Left forelimb (tissue), 1 donor: ENCODE measurements around the gene MFAP2.
A peak's percentile ranks its signal among the peaks of the same experiment; 100 is the strongest.
"Not testable (repeated sequence)": the region's sequence is repeated elsewhere in the genome, so short reads cannot be mapped to it uniquely, and the experiment has no call there.

Experiments used
- DNase-seq: peaks from one replicate; pipeline ENCODE4 v3.0.0-alpha.2; 2018; ENCODE audit warnings: low spot score

MFAP2 gene

GRCh38 chr1:16979475-16980327 is 719 bp downstream of the MFAP2 start:
- peak; percentile 80 for DNase-seq

- no peak for DNase-seq
Measured at GRCh38 chr1:16978567-16979474, 1.6 kb downstream of the MFAP2 start.

GRCh38 chr1:16978139-16978538 is 2.3 kb downstream of the MFAP2 start:
- no peak for DNase-seq

GRCh38 chr1:16977377-16977776 is 3.0 kb downstream of the MFAP2 start:
- no peak for DNase-seq

- DNase-seq = no peak
Measured at GRCh38 chr1:16976966-16977365, 3.5 kb downstream of the MFAP2 start.

GRCh38 chr1:16975838-16976237 is 4.6 kb downstream of the MFAP2 start:
- DNase-seq = no peak

- no peak for DNase-seq
Measured at GRCh38 chr1:16975211-16975610, 5.2 kb downstream of the MFAP2 start.

- DNase-seq = no peak
Measured at GRCh38 chr1:16973215-16973614, 7.2 kb downstream of the MFAP2 start.

GRCh38 chr1:16972189-16972895 is 8.1 kb downstream of the MFAP2 start:
- no peak for DNase-seq

GRCh38 chr1:16971341-16972188 is 8.9 kb downstream of the MFAP2 start:
- no peak for DNase-seq

- DNase-seq = no peak
Measured at GRCh38 chr1:16970132-16970910, 10.1 kb downstream of the MFAP2 start.

GRCh38 chr1:16969651-16970050 is 10.8 kb downstream of the MFAP2 start:
- DNase-seq = no peak

GRCh38 chr1:16969057-16969611 is 11.3 kb downstream of the MFAP2 start:
- DNase-seq = no peak

- DNase-seq = no peak
Measured at GRCh38 chr1:16968372-16968771, 12.0 kb downstream of the MFAP2 start.

- no peak for DNase-seq
Measured at GRCh38 chr1:16967962-16968361, 12.5 kb downstream of the MFAP2 start.

- peak; percentile 84 for DNase-seq
Measured at GRCh38 chr1:16967095-16967575, 13.3 kb downstream of the MFAP2 start.

- no peak for DNase-seq
Measured at GRCh38 chr1:16966282-16966681, 14.1 kb downstream of the MFAP2 start.

GRCh38 chr1:16965486-16966067 is 14.8 kb downstream of the MFAP2 start:
- DNase-seq = no peak

GRCh38 chr1:16964169-16964568 is 16.3 kb downstream of the MFAP2 start:
- DNase-seq = not testable (repeated sequence)
